SK-N-SH treated with all-trans-retinoic acid at 6 μM for 48 hours (cell line): ENCODE results near the gene COX4I2.

Source experiments
- ATAC-seq: fragments of 200-7000 bp; cut with Tn5 transposase; 3 replicates; pipeline ENCODE4 v1.9.1; 2020; ENCODE audit warnings: mild to moderate bottlenecking, moderate library complexity
- ARNTL ChIP-seq: fragments of 450-650 bp; formaldehyde crosslinking; IDR thresholded peaks from 2 replicates; pipeline ENCODE4 v1.5.0; 2020; ENCODE audit warnings: low read depth, mild to moderate bottlenecking, moderate library complexity, borderline replicate concordance
- BACH2 ChIP-seq: fragments of 250-450 bp; sonication (Bioruptor Pico); IDR thresholded peaks from 2 replicates; pipeline ENCODE4 v1.9.0; 2021; ENCODE audit warnings: mild to moderate bottlenecking, borderline replicate concordance
- CSDC2 ChIP-seq: fragments of 250-450 bp; sonication (Bioruptor Pico); IDR thresholded peaks from 2 replicates; pipeline ENCODE4 v1.5.0; 2020; ENCODE audit warnings: mild to moderate bottlenecking, moderate library complexity
- ESRRG ChIP-seq: fragments of 250-450 bp; sonication (Bioruptor Pico); IDR thresholded peaks from 2 replicates; pipeline ENCODE4 v1.6.1; 2021; ENCODE audit warnings: mild to moderate bottlenecking
- ISL1 ChIP-seq: fragments of 250-450 bp; sonication (Bioruptor Pico); IDR thresholded peaks from 2 replicates; pipeline ENCODE4 v2.1.2; 2022; ENCODE audit warnings: mild to moderate bottlenecking, moderate library complexity
- OSR1 ChIP-seq: fragments of 250-450 bp; sonication (Bioruptor Pico); IDR thresholded peaks from 2 replicates; pipeline ENCODE4 v1.8.0; 2022; ENCODE audit warnings: moderate library complexity, mild to moderate bottlenecking, inconsistent platforms
- PPARA ChIP-seq: fragments of 250-450 bp; sonication (Bioruptor Pico); IDR thresholded peaks from 2 replicates; pipeline ENCODE4 v1.5.0; 2020; ENCODE audit warnings: mild to moderate bottlenecking, borderline replicate concordance
- RARB ChIP-seq: fragments of 250-450 bp; sonication (Bioruptor Pico); IDR thresholded peaks from 2 replicates; pipeline ENCODE4 v1.8.0; 2021; ENCODE audit warnings: mild to moderate bottlenecking, moderate library complexity
- SNAI2 ChIP-seq: fragments of 250-450 bp; sonication (Bioruptor Pico); IDR thresholded peaks from 2 replicates; pipeline ENCODE4 v1.5.0; 2020; ENCODE audit warnings: mild to moderate bottlenecking, moderate library complexity
- TCF4 ChIP-seq: fragments of 250-450 bp; sonication (Bioruptor Pico); IDR thresholded peaks from 2 replicates; pipeline ENCODE4 v1.8.0; 2021; ENCODE audit warnings: mild to moderate bottlenecking, moderate library complexity, borderline replicate concordance
- TOX ChIP-seq: fragments of 250-450 bp; sonication (Bioruptor Pico); IDR thresholded peaks from 2 replicates; pipeline ENCODE4 v1.8.0; 2021; ENCODE audit warnings: mild to moderate bottlenecking, moderate library complexity, borderline replicate concordance
- ZC3H10 ChIP-seq: fragments of 250-450 bp; sonication (Bioruptor Pico); IDR thresholded peaks from 2 replicates; pipeline ENCODE4 v1.5.1; 2021; ENCODE audit warnings: mild to moderate bottlenecking, moderate library complexity
- ZFP3 ChIP-seq: fragments of 250-450 bp; sonication (Bioruptor Pico); IDR thresholded peaks from 2 replicates; pipeline ENCODE4 v1.5.0; 2020; ENCODE audit warnings: mild to moderate bottlenecking, moderate library complexity
- ZFP30 ChIP-seq: fragments of 450-650 bp; formaldehyde crosslinking; IDR thresholded peaks from 2 replicates; pipeline ENCODE4 v1.5.0; 2022; ENCODE audit warnings: mild to moderate bottlenecking, moderate library complexity
- ZNF8 ChIP-seq: fragments of 450-650 bp; formaldehyde crosslinking; IDR thresholded peaks from 2 replicates; pipeline ENCODE4 v1.5.0; 2020; ENCODE audit warnings: mild to moderate bottlenecking, moderate library complexity
- TF ChIP-seq, protein P1 (sequence below): fragments of 250-450 bp; sonication (Bioruptor Pico); IDR thresholded peaks from 2 replicates; pipeline ENCODE4 v1.8.0; 2021; ENCODE audit warnings: low read depth, mild to moderate bottlenecking, moderate library complexity, borderline replicate concordance
- TF ChIP-seq, protein P2 (sequence below): fragments of 250-450 bp; sonication (Bioruptor Pico); IDR thresholded peaks from 2 replicates; pipeline ENCODE4 v1.5.1; 2021; ENCODE audit warnings: mild to moderate bottlenecking, moderate library complexity
- TF ChIP-seq, protein P3 (sequence below): fragments of 250-450 bp; sonication (Bioruptor Pico); IDR thresholded peaks from 2 replicates; pipeline ENCODE4 v1.5.1; 2020; ENCODE audit warnings: low read depth, mild to moderate bottlenecking, moderate library complexity
- TF ChIP-seq, protein P4 (sequence below): fragments of 250-450 bp; sonication (Bioruptor Pico); IDR thresholded peaks from 2 replicates; pipeline ENCODE4 v1.5.0; 2020; ENCODE audit warnings: mild to moderate bottlenecking, moderate library complexity
- TF ChIP-seq, protein P5 (sequence below): fragments of 250-450 bp; sonication (Bioruptor Pico); IDR thresholded peaks from 2 replicates; pipeline ENCODE4 v1.8.0; 2020; ENCODE audit warnings: mild to moderate bottlenecking, moderate library complexity, borderline replicate concordance

Gene COX4I2

DNA sequence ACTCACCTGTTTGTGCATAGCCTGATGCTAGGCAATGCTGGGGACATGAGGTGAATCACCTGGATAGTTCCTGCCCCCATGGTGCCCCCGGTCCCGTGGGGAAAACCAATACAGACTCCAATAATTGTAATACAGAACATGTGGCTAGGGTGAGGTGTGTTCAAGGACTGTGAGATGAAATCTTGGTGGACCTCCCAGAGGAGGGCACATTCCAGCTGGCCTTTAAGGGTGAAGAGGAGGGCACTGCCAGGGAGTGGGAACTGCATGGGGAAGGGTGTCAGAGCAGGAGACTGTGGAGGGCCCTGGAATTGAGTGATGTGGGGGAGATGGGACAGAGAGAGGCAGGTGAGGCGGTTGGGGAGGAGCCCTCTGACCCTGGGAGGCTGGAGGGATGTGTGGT, 2.5 kb downstream of the COX4I2 start:
- TF ChIP-seq, protein P1, sequence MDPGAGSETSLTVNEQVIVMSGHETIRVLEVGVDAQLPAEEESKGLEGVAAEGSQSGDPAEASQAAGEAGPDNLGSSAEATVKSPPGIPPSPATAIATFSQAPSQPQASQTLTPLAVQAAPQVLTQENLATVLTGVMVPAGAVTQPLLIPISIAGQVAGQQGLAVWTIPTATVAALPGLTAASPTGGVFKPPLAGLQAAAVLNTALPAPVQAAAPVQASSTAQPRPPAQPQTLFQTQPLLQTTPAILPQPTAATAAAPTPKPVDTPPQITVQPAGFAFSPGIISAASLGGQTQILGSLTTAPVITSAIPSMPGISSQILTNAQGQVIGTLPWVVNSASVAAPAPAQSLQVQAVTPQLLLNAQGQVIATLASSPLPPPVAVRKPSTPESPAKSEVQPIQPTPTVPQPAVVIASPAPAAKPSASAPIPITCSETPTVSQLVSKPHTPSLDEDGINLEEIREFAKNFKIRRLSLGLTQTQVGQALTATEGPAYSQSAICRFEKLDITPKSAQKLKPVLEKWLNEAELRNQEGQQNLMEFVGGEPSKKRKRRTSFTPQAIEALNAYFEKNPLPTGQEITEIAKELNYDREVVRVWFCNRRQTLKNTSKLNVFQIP (CRISPR knock-in tag), result no peak
- TF ChIP-seq SNAI2 (CRISPR knock-in tag) (no peak), ZFP3 (CRISPR knock-in tag) (peak; percentile 75; the same call in 1 of the 2 replicates), ZC3H10 (no peak)
- TF ChIP-seq, all 23 proteins: peak for 1
- no peak for ATAC-seq

DNA sequence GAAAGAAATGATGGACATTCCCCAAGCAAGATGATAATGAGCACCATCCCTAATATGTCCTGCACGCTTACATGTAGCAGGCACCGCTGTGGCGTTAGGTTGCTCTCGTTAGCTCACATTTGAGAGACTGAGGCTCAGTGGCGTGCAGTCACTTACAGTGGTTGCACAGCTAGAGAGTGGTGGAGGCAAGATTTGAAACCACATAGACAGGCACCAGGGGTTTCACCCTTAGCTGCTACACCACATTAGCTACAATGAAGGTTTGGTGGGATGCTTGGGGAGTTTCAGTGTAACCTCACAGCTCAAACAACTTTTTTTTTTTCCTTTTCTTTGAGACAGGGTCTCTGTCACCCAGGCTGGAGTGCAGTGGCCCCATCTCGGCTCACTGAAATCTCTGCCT, 3.7 kb downstream of the COX4I2 start:
- no peak for ATAC-seq
- no peak for TF ChIP-seq SNAI2 (CRISPR knock-in tag)
- TF ChIP-seq CSDC2 (CRISPR knock-in tag), result no peak

GRCh38 chr20:31642837-31643236, 5.1 kb downstream of the COX4I2 start:
- ATAC-seq, result no peak
- TF ChIP-seq, protein P2, sequence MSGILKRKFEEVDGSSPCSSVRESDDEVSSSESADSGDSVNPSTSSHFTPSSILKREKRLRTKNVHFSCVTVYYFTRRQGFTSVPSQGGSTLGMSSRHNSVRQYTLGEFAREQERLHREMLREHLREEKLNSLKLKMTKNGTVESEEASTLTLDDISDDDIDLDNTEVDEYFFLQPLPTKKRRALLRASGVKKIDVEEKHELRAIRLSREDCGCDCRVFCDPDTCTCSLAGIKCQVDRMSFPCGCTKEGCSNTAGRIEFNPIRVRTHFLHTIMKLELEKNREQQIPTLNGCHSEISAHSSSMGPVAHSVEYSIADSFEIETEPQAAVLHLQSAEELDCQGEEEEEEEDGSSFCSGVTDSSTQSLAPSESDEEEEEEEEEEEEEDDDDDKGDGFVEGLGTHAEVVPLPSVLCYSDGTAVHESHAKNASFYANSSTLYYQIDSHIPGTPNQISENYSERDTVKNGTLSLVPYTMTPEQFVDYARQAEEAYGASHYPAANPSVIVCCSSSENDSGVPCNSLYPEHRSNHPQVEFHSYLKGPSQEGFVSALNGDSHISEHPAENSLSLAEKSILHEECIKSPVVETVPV, result no peak
- TF ChIP-seq RARB (CRISPR knock-in tag) (no peak), ARNTL (CRISPR knock-in tag) (no peak), ZC3H10 (no peak)

DNA sequence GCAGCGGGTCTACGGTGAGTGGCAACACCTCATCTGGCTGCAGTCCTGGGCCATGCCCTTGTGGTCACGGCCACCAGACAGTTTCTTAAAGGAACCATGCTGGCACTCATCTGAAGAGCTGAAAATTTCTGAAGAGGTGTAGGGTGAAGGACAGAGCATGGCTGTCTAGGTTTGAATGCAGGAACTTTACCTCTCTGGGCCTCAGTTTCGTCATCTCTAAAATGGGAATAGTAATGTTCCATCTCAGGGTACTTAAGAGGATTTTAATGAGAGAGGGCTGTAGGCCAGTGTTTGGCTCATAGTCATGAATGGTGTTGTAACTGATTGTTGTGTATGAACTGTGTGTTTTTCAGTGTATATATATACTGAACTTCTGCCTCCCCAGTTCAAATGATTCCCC, 5.8 kb downstream of the COX4I2 start:
- ATAC-seq, result no peak
- no peak for TF ChIP-seq ESRRG
- TF ChIP-seq ISL1, result no peak
- no peak for TF ChIP-seq BACH2 (CRISPR knock-in tag)
- TF ChIP-seq, protein P3, sequence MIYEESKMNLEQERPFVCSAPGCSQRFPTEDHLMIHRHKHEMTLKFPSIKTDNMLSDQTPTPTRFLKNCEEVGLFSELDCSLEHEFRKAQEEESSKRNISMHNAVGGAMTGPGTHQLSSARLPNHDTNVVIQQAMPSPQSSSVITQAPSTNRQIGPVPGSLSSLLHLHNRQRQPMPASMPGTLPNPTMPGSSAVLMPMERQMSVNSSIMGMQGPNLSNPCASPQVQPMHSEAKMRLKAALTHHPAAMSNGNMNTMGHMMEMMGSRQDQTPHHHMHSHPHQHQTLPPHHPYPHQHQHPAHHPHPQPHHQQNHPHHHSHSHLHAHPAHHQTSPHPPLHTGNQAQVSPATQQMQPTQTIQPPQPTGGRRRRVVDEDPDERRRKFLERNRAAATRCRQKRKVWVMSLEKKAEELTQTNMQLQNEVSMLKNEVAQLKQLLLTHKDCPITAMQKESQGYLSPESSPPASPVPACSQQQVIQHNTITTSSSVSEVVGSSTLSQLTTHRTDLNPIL (CRISPR knock-in tag), result no peak
- TF ChIP-seq OSR1 (CRISPR knock-in tag), result no peak
- no peak for TF ChIP-seq ZC3H10
- TF ChIP-seq ZFP30 (CRISPR knock-in tag), result no peak
- no peak for TF ChIP-seq ZFP3 (CRISPR knock-in tag)
- no peak for TF ChIP-seq PPARA (CRISPR knock-in tag)
- no peak for TF ChIP-seq ZNF8
- TF ChIP-seq CSDC2 (CRISPR knock-in tag), result no peak
- TF ChIP-seq TCF4 (CRISPR knock-in tag), result no peak
- TF ChIP-seq, protein P4, sequence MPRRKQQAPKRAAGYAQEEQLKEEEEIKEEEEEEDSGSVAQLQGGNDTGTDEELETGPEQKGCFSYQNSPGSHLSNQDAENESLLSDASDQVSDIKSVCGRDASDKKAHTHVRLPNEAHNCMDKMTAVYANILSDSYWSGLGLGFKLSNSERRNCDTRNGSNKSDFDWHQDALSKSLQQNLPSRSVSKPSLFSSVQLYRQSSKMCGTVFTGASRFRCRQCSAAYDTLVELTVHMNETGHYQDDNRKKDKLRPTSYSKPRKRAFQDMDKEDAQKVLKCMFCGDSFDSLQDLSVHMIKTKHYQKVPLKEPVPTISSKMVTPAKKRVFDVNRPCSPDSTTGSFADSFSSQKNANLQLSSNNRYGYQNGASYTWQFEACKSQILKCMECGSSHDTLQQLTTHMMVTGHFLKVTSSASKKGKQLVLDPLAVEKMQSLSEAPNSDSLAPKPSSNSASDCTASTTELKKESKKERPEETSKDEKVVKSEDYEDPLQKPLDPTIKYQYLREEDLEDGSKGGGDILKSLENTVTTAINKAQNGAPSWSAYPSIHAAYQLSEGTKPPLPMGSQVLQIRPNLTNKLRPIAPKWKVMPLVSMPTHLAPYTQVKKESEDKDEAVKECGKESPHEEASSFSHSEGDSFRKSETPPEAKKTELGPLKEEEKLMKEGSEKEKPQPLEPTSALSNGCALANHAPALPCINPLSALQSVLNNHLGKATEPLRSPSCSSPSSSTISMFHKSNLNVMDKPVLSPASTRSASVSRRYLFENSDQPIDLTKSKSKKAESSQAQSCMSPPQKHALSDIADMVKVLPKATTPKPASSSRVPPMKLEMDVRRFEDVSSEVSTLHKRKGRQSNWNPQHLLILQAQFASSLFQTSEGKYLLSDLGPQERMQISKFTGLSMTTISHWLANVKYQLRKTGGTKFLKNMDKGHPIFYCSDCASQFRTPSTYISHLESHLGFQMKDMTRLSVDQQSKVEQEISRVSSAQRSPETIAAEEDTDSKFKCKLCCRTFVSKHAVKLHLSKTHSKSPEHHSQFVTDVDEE, result no peak
- TF ChIP-seq, protein P5, sequence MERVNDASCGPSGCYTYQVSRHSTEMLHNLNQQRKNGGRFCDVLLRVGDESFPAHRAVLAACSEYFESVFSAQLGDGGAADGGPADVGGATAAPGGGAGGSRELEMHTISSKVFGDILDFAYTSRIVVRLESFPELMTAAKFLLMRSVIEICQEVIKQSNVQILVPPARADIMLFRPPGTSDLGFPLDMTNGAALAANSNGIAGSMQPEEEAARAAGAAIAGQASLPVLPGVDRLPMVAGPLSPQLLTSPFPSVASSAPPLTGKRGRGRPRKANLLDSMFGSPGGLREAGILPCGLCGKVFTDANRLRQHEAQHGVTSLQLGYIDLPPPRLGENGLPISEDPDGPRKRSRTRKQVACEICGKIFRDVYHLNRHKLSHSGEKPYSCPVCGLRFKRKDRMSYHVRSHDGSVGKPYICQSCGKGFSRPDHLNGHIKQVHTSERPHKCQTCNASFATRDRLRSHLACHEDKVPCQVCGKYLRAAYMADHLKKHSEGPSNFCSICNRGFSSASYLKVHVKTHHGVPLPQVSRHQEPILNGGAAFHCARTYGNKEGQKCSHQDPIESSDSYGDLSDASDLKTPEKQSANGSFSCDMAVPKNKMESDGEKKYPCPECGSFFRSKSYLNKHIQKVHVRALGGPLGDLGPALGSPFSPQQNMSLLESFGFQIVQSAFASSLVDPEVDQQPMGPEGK (CRISPR knock-in tag), result no peak
- no peak for TF ChIP-seq TOX (CRISPR knock-in tag)
- no peak for TF ChIP-seq RARB (CRISPR knock-in tag)
